Measurements from ENCODE around the gene BAX.
"Not testable (repeated sequence)": the region's sequence is repeated elsewhere in the genome, so short reads cannot be mapped to it uniquely, and the experiment has no call there.

BAX gene

GRCh38 chr19:48954595-48955307 lies at the start of gene BAX:
Gene BAX (plus strand): TSS chr19:48954875. CDS start chr19:48954929, 54 bp downstream.
- DNase-seq (ENCODE audit: low read depth): peak; percentile 81

GRCh38 chr19:48905664-48906063 lies 49.0 kb upstream of the BAX start:
- no peak for DNase-seq (ENCODE audit: low read depth)

DNA sequence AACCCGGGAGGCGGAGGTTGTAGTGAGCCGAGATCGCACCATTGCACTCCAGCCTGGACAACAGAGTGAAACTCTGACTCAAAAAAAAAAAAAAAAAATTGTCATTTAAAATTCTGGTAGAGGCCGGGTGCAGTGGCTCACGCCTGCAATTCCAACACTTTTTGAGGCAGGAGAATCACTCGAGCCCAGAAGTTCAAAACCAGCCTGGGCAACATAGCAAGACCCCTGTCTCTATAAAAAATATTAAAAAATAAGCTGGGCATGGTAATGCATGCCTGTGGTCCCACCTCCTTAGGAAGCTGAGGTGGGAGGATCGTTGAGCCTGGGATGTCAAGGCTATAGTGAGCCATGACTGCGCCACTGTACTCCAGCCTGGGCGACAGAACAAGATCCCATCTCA lies 48.4 kb upstream of the BAX start:
- DNase-seq (ENCODE audit: low read depth): no peak

GRCh38 chr19:48907671-48908070 lies 47.0 kb upstream of the BAX start:
- no peak for DNase-seq (ENCODE audit: low read depth)

GRCh38 chr19:48909424-48910077 lies 45.1 kb upstream of the BAX start:
- DNase-seq (ENCODE audit: low read depth): not testable (repeated sequence)

DNA sequence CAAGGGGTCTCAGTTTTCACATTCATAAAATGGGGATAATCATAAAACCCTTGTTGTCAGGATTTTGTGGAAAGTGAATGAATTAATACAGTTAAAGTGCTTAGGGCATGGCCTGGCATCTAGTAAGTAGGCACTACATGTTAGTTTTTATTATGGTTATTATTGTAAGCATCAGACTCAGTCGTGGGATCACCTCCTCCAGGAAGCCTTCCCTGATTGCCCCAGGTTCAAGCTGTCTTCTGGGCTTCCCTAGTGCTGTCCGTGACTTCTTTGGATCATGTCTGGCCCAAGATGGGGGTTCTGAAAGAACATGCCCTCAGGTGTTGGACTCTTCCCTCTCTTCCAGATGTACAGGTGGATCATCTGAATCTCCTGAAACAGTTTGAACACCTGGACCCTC lies 43.9 kb upstream of the BAX start:
- no peak for DNase-seq (ENCODE audit: low read depth)

DNA sequence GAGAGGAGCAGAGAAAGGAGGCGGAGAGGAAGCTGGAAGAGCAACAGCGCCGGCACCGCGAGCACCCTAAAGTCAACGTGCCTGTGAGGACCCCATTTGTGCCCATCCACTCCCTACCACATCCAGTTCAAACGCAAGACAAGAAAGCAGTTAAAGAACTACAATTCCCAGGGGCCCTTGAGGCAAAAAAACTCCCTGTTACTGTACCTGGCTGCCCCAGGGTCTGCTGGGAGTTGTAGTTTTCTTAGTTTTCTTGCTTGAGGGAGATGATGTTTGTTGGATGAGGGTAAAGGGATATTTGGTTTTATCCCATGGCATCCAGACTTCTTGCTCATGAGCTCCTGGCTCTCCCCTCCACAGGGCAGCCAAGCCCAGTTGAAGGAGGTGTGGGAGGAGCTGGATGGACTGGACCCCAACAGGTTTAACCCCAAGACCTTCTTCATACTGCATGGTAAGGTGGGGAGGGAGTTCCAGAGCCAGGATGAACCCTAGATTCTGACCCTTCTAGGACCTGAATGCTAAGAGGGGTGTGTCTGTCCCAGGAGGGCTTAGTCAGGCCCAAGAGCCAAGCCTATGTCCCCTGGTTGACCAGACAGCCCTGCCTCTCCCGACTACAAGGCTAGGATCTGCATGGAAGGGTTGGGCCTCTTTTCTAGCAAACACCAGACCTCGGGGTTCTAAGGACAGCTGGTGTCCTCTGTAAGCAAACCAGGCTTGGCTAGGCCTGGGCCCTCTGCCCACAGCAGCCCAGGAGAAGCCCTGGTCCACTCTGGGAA lies 41.4 kb upstream of the BAX start:
- no peak for DNase-seq (ENCODE audit: low read depth)

GRCh38 chr19:48914181-48914580 lies 40.5 kb upstream of the BAX start:
- DNase-seq (ENCODE audit: low read depth): no peak

DNA sequence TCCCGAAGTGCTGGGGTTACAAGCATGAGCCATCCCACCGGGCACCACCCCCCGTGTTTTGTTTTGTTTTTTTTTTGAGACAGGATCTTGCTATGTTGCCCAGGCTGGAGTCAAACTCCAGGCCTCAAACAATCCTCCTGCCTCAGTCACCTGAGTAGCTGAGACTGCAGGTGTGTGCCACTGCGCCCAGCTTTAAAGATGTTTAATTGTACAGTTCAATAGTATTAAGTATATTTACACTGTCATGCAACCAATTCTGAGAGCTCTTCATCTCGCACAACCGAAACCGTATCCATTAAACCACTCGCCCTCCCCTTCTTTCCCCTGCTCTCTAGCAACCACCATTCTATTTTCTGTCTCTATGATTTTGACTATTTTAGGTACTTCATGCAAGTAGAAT lies 38.9 kb upstream of the BAX start:
- DNase-seq (ENCODE audit: low read depth): no peak

GRCh38 chr19:48918071-48918470 lies 36.6 kb upstream of the BAX start:
- DNase-seq (ENCODE audit: low read depth): no peak

DNA sequence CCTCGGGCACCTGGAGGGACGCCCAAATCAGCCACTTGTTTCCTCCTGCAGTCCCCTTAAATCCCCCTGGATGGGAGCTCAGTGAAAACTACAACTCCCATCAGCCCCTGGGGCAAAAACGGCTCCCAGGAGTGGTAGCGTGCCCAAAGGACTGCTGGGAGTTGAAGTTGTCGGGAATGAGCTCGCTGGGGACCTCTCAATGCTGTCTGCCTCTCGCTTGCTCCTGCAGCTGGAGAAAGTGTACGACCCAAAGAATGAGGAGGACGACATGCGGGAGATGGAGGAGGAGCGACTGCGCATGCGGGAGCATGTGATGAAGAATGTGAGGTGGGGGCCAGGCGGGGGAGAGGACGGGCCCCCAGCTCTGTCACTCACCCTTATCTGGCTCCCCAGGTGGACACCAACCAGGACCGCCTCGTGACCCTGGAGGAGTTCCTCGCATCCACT lies 35.9 kb upstream of the BAX start:
- DNase-seq (ENCODE audit: low read depth): no peak

- not testable (repeated sequence) for DNase-seq (ENCODE audit: low read depth)
These were observed 35.4 kb upstream of the BAX start for GRCh38 chr19:48919271-48919670.

DNA sequence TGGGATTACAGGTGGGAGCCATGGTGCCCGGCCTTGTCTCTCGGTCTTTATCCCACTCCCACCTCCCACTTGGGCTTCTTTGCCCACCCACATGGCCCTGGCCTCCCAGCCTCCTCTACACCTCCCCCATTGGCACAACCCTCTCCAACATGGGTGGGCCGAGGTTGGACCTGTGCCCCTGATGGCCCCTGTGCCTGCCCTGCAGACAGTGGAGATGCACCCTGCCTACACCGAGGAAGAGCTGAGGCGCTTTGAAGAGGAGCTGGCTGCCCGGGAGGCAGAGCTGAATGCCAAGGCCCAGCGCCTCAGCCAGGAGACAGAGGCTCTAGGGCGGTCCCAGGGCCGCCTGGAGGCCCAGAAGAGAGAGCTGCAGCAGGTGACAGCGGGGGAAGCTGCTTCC lies 33.7 kb upstream of the BAX start:
- no peak for DNase-seq (ENCODE audit: low read depth)

GRCh38 chr19:48921721-48922500 lies 32.8 kb upstream of the BAX start:
- DNase-seq (ENCODE audit: low read depth): no peak

GRCh38 chr19:48922548-48923490 lies 31.9 kb upstream of the BAX start:
- no peak for DNase-seq (ENCODE audit: low read depth)

- no peak for DNase-seq (ENCODE audit: low read depth)
These were observed 29.3 kb upstream of the BAX start for GRCh38 chr19:48925240-48925843.

- DNase-seq (ENCODE audit: low read depth): not testable (repeated sequence)
These were observed 28.8 kb upstream of the BAX start for GRCh38 chr19:48925890-48926289.

GRCh38 chr19:48926909-48927308 lies 27.8 kb upstream of the BAX start:
- DNase-seq (ENCODE audit: low read depth): no peak

- DNase-seq (ENCODE audit: low read depth): not testable (repeated sequence)
These were observed 27.0 kb upstream of the BAX start for GRCh38 chr19:48927692-48928091.

- DNase-seq (ENCODE audit: low read depth): no peak
These were observed 26.3 kb upstream of the BAX start for GRCh38 chr19:48928164-48929025.

Data from stimulated activated CD8-positive, alpha-beta memory T cell treated with anti-CD3 and anti-CD28 coated beads, Interleukin-12 subunit alpha, Interleukin-12 subunit beta, amount 100 ng/mL, for 4 hours (primary cell).